ENCODE data around the gene TANGO2.

Gene TANGO2

GRCh38 chr22:20022978-20023613 lies 2.2 kb downstream of the TANGO2 start:
- H3K9ac ChIP-seq (ENCODE audit: low read length) = peak overlapping the region; percentile 98
- H4K91ac ChIP-seq (ENCODE audit: low read length) = no peak overlapping the region
- H3K18ac ChIP-seq (ENCODE audit: low read depth in 1 of 2, low read length in 2 of 2) = no peak overlapping the region
- no peak overlapping the region for H3K14ac ChIP-seq (ENCODE audit: low read length in 2 of 2)
- peaks cover 21% of the 10 kb centered on the region for H3K4me1 ChIP-seq (ENCODE audit: control insufficient read depth, insufficient read depth, low read depth, low read length)
- no peak overlapping the region for H2BK12ac ChIP-seq (ENCODE audit: low read length in 2 of 2)
- no peak overlapping the region for H2AK5ac ChIP-seq (ENCODE audit: low read length, severe bottlenecking)
- no peak overlapping the region for H4K8ac ChIP-seq (ENCODE audit: low read length)
- 85% methylated on average over 10 of the region's 10 CpGs for WGBS
- H3K27me3 ChIP-seq (ENCODE audit: control insufficient read depth in 1 of 2, insufficient read depth in 1 of 2, low read length in 2 of 2) = peaks cover 6 to 10% of the 10 kb centered on the region in 2 experiments
- no peak overlapping the region for H2BK5ac ChIP-seq (ENCODE audit: low read depth, low read length, poor library complexity, severe bottlenecking)
- DNase-seq = no peak
- H2BK120ac ChIP-seq (ENCODE audit: low read depth, low read length) = no peak overlapping the region
- H3K36me3 ChIP-seq (ENCODE audit: control insufficient read depth in 1 of 2, insufficient read depth in 2 of 2, low read depth in 1 of 2, low read length in 2 of 2) = peaks cover 4 to 33% of the 10 kb centered on the region in 2 experiments
- no peak overlapping the region for H3K4me2 ChIP-seq (ENCODE audit: low read length, poor library complexity, severe bottlenecking)
- no peak overlapping the region for H3K23ac ChIP-seq (ENCODE audit: low read length in 2 of 2)
- no peak overlapping the region for H2AFZ ChIP-seq (ENCODE audit: low read depth, low read length)
- H3K79me1 ChIP-seq (replicated peaks; ENCODE audit: low read length, poor library complexity, severe bottlenecking) = peaks cover 36% of the 10 kb centered on the region
- no peak overlapping the region for H3K4me3 ChIP-seq (ENCODE audit: insufficient read depth in 1 of 2, low read depth in 1 of 2, low read length in 2 of 2)
- no peak overlapping the region for H2BK15ac ChIP-seq (ENCODE audit: low read depth, poor library complexity, severe bottlenecking)
- no peaks in the 10 kb centered on the region for H3K9me3 ChIP-seq (ENCODE audit: control insufficient read depth, low read length)
- no peak overlapping the region for H3K4ac ChIP-seq (ENCODE audit: low read depth in 1 of 2, low read length in 2 of 2)
- no peak overlapping the region for H3K27ac ChIP-seq (ENCODE audit: low read length, poor library complexity, severe bottlenecking)

GRCh38 chr22:20024225-20024624 lies 3.3 kb downstream of the TANGO2 start:
- H3K18ac ChIP-seq (ENCODE audit: low read depth in 1 of 2, low read length in 2 of 2) = no peak overlapping the region
- no peak overlapping the region for H2AK5ac ChIP-seq (ENCODE audit: low read length, severe bottlenecking)
- H4K91ac ChIP-seq (ENCODE audit: low read length) = no peak overlapping the region
- peaks cover 0 to 3% of the 10 kb centered on the region in 2 experiments for H3K27me3 ChIP-seq (ENCODE audit: control insufficient read depth in 1 of 2, insufficient read depth in 1 of 2, low read length in 2 of 2)
- no peak for DNase-seq
- peaks cover 4 to 38% of the 10 kb centered on the region in 2 experiments for H3K36me3 ChIP-seq (ENCODE audit: control insufficient read depth in 1 of 2, insufficient read depth in 2 of 2, low read depth in 1 of 2, low read length in 2 of 2)
- 90% methylated on average over 13 of the region's 13 CpGs for WGBS
- no peak overlapping the region for H2BK12ac ChIP-seq (ENCODE audit: low read length in 2 of 2)
- no peak overlapping the region for H2BK120ac ChIP-seq (ENCODE audit: low read depth, low read length)
- H3K79me1 ChIP-seq (replicated peaks; ENCODE audit: low read length, poor library complexity, severe bottlenecking) = peaks cover 48% of the 10 kb centered on the region
- H2AFZ ChIP-seq (ENCODE audit: low read depth, low read length) = no peak overlapping the region
- no peak overlapping the region for H2BK5ac ChIP-seq (ENCODE audit: low read depth, low read length, poor library complexity, severe bottlenecking)
- no peaks in the 10 kb centered on the region for H3K9me3 ChIP-seq (ENCODE audit: control insufficient read depth, low read length)
- no peak overlapping the region for H3K4me3 ChIP-seq (ENCODE audit: insufficient read depth in 1 of 2, low read depth in 1 of 2, low read length in 2 of 2)
- no peak overlapping the region for H2BK15ac ChIP-seq (ENCODE audit: low read depth, poor library complexity, severe bottlenecking)
- H3K27ac ChIP-seq (ENCODE audit: low read length, poor library complexity, severe bottlenecking) = no peak overlapping the region
- no peak overlapping the region for H3K9ac ChIP-seq (ENCODE audit: low read length)
- H3K4ac ChIP-seq (ENCODE audit: low read depth in 1 of 2, low read length in 2 of 2) = no peak overlapping the region
- no peak overlapping the region for H3K23ac ChIP-seq (ENCODE audit: low read length in 2 of 2)
- no peak overlapping the region for H4K8ac ChIP-seq (ENCODE audit: low read length)
- H3K4me2 ChIP-seq (ENCODE audit: low read length, poor library complexity, severe bottlenecking) = no peak overlapping the region
- no peak overlapping the region for H3K14ac ChIP-seq (ENCODE audit: low read length in 2 of 2)
- H3K4me1 ChIP-seq (ENCODE audit: control insufficient read depth, insufficient read depth, low read depth, low read length) = peaks cover 21% of the 10 kb centered on the region

- 98% methylated on average over 15 of the region's 15 CpGs for WGBS
- Histone ChIP-seq H3K14ac (ENCODE audit: low read length in 2 of 2) (no peak overlapping the region), H3K18ac (ENCODE audit: low read depth in 1 of 2, low read length in 2 of 2) (no peak overlapping the region)
These were observed 3.9 kb downstream of the TANGO2 start for GRCh38 chr22:20024650-20025397.

GRCh38 chr22:20025401-20026203 lies 4.7 kb downstream of the TANGO2 start:
- H2BK5ac ChIP-seq (ENCODE audit: low read depth, low read length, poor library complexity, severe bottlenecking) = no peak overlapping the region
- H4K8ac ChIP-seq (ENCODE audit: low read length) = no peak overlapping the region
- H3K18ac ChIP-seq (ENCODE audit: low read depth in 1 of 2, low read length in 2 of 2) = no peak overlapping the region
- H2BK120ac ChIP-seq (ENCODE audit: low read depth, low read length) = no peak overlapping the region
- no peak overlapping the region for H2BK12ac ChIP-seq (ENCODE audit: low read length in 2 of 2)
- no peak overlapping the region for H3K9ac ChIP-seq (ENCODE audit: low read length)
- H3K14ac ChIP-seq (ENCODE audit: low read length in 2 of 2) = no peak overlapping the region
- 98% methylated on average over 13 of the region's 13 CpGs for WGBS
- no peaks in the 10 kb centered on the region for H3K27me3 ChIP-seq (ENCODE audit: control insufficient read depth in 1 of 2, insufficient read depth in 1 of 2, low read length in 2 of 2)
- H3K4me3 ChIP-seq (ENCODE audit: insufficient read depth in 1 of 2, low read depth in 1 of 2, low read length in 2 of 2) = no peak overlapping the region
- H3K23ac ChIP-seq (ENCODE audit: low read length in 2 of 2) = no peak overlapping the region
- H2AK5ac ChIP-seq (ENCODE audit: low read length, severe bottlenecking) = no peak overlapping the region
- no peak overlapping the region for H2BK15ac ChIP-seq (ENCODE audit: low read depth, poor library complexity, severe bottlenecking)
- no peak overlapping the region for H3K4me2 ChIP-seq (ENCODE audit: low read length, poor library complexity, severe bottlenecking)
- no peak for DNase-seq
- no peak overlapping the region for H3K4ac ChIP-seq (ENCODE audit: low read depth in 1 of 2, low read length in 2 of 2)
- no peak overlapping the region for H2AFZ ChIP-seq (ENCODE audit: low read depth, low read length)
- H3K79me1 ChIP-seq (replicated peaks; ENCODE audit: low read length, poor library complexity, severe bottlenecking) = peaks cover 54% of the 10 kb centered on the region
- H3K4me1 ChIP-seq (ENCODE audit: control insufficient read depth, insufficient read depth, low read depth, low read length) = peaks cover 18% of the 10 kb centered on the region
- H3K9me3 ChIP-seq (ENCODE audit: control insufficient read depth, low read length) = no peaks in the 10 kb centered on the region
- H3K27ac ChIP-seq (ENCODE audit: low read length, poor library complexity, severe bottlenecking) = no peak overlapping the region
- no peak overlapping the region for H4K91ac ChIP-seq (ENCODE audit: low read length)
- H3K36me3 ChIP-seq (ENCODE audit: control insufficient read depth in 1 of 2, insufficient read depth in 2 of 2, low read depth in 1 of 2, low read length in 2 of 2) = peaks cover 4 to 43% of the 10 kb centered on the region in 2 experiments

More at GRCh38 chr22:20024650-20025397, 3.9 kb downstream of the TANGO2 start:
- Histone ChIP-seq H2BK120ac (ENCODE audit: low read depth, low read length) (no peak overlapping the region), H2BK12ac (ENCODE audit: low read length in 2 of 2) (no peak overlapping the region), H3K4me2 (ENCODE audit: low read length, poor library complexity, severe bottlenecking) (no peak overlapping the region), H2AFZ (ENCODE audit: low read depth, low read length) (no peak overlapping the region), H2BK15ac (ENCODE audit: low read depth, poor library complexity, severe bottlenecking) (no peak overlapping the region), H3K79me1 (replicated peaks; ENCODE audit: low read length, poor library complexity, severe bottlenecking) (peaks cover 53% of the 10 kb centered on the region), H3K9ac (ENCODE audit: low read length) (no peak overlapping the region), H4K8ac (ENCODE audit: low read length) (no peak overlapping the region), H3K4me3 (ENCODE audit: insufficient read depth in 1 of 2, low read depth in 1 of 2, low read length in 2 of 2) (no peak overlapping the region), H4K91ac (ENCODE audit: low read length) (peak overlapping the region; percentile 18), H3K36me3 (ENCODE audit: control insufficient read depth in 1 of 2, insufficient read depth in 2 of 2, low read depth in 1 of 2, low read length in 2 of 2) (peaks cover 4 to 42% of the 10 kb centered on the region in 2 experiments), H3K27me3 (ENCODE audit: control insufficient read depth in 1 of 2, insufficient read depth in 1 of 2, low read length in 2 of 2) (no peaks in the 10 kb centered on the region), H3K4ac (ENCODE audit: low read depth in 1 of 2, low read length in 2 of 2) (no peak overlapping the region), H2BK5ac (ENCODE audit: low read depth, low read length, poor library complexity, severe bottlenecking) (no peak overlapping the region), H3K23ac (ENCODE audit: low read length in 2 of 2) (no peak overlapping the region), H3K9me3 (ENCODE audit: control insufficient read depth, low read length) (no peaks in the 10 kb centered on the region), H2AK5ac (ENCODE audit: low read length, severe bottlenecking) (no peak overlapping the region), H3K4me1 (ENCODE audit: control insufficient read depth, insufficient read depth, low read depth, low read length) (peaks cover 23% of the 10 kb centered on the region), H3K27ac (ENCODE audit: low read length, poor library complexity, severe bottlenecking) (no peak overlapping the region)
- DNase-seq = no peak

Data from mesenchymal stem cell (in vitro differentiated cells and primary cell).